C4-2B (cell line): Measurements from ENCODE around the gene ZNF205.

Source experiments
- CTCF ChIP-seq: fragments of 450-650 bp; conservative IDR thresholded peaks from 2 replicates; pipeline ENCODE4 v1.5.1; 2017; ENCODE audit warnings: mild to moderate bottlenecking
- ZFX ChIP-seq: fragments of 450-650 bp; IDR thresholded peaks from 2 replicates; pipeline ENCODE4 v1.6.1; 2017

GRCh38 chr16:3071655-3072054 is 40.7 kb upstream of the ZNF205 start:
- no peak for TF ChIP-seq CTCF
- TF ChIP-seq ZFX = no peak
